NCI-H460 (cell line): ENCODE results near the gene ARID3C. TPM values are rescaled to one million over a fixed set of nuclear protein-coding genes. Genes with fewer than 3 reads are reported as not detected.

Experiments
- DNase-seq: peaks from one replicate; pipeline ENCODE4 v3.0.0-alpha.2; 2016; ENCODE audit warnings: low read depth; ENCODE audit errors: extremely low read depth
- total RNA-seq: library from RNA; depleted of rRNA; stranded (reverse); fragments of >200 nt; shearing (Covaris generic); gene quantifications from 2 replicates; pipeline ENCODE4 v1.2.3, GENCODE V29; 2014

ARID3C gene
- total RNA-seq, 1 experiment from 2014 or later, result not detected

DNA sequence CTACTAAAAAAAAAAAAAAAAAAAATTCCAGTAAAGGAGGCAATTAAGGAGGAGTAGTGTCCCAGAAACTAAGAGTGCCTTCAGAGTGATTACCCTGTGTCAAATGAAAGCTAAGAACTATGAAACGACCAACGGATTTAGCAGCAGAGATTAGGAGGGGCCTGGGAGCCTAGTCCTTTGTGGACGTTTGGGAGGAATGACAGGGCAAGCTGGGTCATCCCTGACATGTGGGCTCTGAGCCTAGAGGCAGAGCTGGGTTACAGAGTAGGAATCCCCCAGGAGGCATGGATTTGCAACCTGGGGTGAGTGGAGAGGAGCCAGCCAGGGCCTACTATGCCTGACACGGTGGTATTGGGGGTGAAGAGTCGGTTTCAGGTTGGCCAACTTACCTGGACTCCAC, 4.3 kb upstream of the ARID3C start:
- DNase-seq, result no peak

DNA sequence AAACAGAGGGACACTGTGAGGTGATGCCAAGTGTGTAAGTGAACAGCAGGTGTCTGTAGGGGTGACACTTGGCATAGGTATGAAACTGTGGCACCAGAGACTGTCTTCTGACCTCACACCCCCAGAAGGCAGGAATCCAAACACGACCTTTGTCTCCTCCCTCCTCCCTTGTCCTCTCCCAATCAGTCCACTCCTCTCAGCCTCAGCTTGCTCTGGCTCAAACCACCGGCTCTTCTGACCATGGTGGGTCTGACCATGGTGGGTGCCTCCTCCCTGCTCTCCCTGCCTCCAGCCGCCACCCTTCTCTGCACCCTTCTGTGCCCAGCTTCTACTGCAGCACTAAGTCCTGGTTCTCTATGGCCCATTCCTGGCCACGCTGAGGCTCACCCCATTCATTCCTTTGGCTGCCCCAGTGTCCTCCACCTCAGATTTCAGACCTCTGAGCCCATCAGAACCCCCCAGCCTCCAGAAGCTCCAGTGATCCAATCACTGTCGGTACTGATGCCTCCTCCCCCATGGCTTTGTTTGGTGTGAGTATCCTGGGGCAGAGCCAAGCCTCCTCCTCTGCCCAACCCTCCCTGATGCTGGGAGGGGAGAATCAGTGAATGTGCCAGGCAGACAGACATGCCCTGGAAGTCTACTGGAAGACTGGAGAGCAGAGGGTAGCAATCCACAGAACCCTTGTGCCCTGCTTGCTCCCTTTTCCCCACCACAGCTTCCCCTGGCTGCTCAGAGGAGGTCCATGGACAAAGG, 1.7 kb upstream of the ARID3C start:
- DNase-seq, result no peak

DNA sequence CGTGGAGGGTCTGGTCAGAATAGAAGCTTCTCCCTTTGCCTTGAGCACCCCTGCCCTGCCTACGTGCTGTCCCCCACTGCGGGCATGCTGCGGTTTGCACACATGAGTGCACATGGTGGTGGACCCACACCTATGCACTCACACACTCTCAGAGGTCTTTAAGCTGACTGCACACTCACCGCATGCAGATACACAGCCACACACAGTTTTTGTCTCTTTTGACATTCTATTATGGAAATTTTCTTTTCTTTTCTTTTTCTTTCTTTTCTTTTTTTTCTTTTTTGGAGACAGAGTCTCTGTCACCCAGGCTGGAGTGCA, 584 bp upstream of the ARID3C start:
- DNase-seq, result no peak

DNA sequence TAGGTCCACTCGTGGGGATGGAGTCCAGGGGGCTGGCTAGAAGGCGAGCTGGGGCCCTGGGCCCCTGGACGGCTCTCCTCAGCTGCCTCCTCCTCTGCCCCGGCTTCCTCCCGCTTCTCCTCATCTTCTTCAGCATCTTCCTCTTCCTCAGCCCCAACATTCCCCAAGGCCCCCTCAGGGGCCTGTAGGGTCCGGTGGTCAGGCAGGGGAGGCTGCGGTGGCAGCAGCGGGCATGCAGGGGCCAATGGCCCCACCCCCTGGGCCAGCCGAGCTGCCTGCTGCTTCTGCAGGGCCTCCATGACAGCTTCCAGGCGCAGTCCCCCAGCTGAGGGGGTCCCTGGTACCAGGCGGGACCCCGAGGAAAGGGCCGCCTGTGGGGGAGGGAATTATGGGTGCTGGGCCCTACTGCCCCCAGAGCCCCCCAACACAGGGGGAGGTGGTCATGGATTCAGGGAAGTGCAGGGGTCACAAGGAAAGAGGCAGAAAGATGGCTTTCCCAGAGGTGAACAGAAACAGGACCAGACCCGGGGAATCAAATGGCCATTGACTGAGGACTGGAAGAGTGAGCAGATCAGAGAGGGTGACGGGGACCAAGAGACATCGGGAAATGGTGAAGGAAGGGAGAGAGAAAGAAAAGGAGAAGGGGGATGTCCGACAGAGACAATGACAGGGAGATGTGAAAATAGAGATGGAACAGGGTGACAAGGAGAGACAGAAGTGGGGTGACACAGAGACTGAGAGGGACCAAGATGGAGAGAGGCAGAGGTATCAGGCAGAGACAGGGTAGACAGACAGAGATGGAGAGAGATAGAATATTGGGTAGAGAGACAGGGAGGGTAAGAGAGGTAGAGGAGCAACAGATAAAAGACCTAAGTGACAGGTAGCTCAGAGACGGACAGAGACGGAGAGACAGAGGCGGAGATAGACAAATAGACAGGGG, 880 bp downstream of the ARID3C start:
- no peak for DNase-seq

DNA sequence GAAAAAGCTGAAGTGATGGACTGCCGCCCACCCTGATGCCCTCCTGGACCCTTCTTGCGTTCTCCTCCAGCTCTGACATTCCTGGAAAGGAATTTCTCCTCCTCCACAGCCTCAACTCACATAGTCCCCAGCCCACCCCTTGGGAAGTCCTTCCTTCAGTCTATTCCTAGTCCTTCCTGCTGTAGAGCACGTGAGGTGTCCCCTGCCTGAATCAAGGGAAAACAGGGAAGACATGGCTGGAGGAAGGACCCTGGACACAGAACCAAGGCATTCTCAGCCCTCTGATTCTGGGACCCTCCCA, 3.7 kb downstream of the ARID3C start:
- DNase-seq, result no peak

DNA sequence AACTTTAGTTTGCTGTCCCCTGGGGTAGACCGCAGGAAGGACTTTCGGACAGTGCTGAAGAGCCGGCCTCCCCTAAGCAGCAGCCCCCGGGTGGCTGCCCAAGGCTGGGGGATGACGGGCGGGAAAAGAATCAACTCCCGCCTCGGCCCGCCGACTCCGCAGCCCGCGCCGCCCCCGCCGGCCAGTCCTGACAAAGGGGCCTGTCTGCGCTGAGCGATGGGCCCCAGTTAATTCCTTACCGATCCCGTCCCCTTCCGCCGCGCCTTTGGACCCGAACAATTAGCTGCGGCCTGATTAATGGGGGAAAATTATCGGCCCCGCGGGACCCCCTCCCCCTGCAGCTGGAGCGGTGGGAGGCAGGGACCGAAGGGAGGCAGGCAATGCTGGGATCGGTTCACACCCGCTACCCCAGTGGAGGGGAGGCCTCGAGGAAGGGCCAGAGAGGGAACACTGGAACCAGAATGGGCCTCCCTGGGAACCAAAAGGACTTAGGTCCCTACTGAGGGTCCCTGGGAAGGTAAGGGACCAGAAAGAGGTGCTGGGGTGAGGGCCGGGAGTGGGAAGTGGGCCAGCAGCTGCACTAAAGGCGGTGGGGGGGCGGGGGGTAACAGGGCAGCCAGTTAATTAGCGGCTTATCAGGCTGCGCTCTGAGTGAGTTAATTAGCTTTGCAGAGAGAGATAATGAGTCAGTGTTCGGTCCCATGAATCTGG, 4.2 kb downstream of the ARID3C start:
- no peak for DNase-seq

DNA sequence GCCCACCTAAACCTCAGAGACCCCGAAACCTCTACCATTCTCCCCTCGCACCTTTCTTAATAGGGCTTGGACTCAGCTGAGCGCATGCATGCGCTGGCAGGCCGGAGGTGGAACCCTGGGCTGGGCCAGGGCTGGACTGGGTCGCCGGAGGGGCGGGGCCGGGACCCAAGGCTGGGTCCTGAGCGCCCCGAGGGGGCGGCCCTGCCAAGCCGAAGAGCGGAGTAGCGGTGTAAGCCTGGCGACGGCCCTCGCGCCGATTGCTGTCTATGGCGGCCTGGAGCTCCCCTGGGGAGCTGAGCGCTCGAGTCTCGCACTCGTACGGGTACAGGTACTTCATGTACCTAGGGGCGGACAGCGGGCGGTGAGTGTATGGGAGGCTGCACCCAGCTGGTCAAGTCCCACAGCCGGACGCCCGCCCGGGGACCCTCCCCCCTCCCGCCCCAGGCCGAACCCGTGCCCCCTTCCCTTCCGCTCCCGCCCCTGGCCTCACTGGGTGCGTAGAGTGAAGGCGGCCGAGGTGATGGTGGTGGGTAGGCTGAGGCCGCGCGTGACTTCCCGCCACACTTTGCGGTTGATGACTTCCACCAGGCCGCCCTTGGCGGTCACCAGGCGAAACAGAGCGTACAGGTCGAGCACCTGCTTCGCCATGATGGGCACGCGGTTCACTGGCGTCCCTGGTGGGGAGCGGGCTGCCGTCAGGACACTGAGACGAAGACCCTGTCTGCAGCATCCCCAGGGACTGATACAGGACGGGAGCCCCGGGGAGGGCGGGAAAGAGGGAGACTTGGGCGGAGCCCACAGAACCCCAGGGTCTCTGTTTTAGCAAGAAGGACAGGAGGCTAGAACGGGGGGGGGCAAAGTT, 5.3 kb downstream of the ARID3C start:
- no peak for DNase-seq

DNA sequence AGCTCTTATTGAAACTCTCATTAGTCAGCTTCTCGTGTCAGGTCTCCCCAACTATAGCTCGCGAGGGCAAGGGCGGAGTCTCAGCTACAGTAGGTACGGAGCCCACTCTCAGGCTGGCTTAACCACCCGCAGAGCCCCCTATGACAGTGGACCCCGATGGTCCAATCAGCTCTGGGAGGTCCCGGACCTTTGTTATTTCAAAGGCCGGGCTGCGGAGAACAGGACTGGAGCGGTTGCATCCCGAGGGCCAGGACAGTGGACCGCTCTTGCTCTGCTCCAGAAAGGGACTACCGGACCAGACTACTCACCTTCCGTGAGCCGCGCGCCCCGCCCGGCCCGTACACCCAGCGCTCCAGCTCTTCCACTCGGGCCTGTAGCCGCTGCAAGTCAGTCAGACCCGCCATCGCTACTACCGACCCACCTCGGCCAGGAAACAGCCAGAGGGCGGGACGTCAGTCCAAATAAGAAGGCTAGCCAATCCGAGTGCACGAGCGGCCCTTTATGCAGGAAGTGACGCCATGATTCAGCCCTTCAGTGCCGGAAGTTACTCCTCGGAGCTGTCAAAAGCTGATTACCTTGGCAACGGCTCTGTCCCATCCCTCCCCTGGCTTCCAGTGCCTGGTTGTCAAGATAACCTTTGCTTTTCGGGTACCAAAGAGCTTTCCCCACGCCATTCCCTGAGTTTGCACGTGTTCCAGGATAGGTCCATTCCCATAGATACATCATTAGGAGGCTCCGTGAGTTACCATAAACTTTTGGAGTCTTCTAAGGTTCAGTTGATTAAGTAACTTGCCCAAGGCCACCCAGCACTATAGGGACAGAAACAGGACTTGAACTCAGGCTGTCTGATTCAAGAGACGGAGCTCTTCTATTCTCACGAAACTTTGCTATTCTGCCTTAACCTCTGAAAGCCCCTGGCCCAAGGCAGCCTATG, 8.5 kb downstream of the ARID3C start, which contains the start of gene DCTN3:
Gene DCTN3, minus strand, starts transcription at position 435 of the 934 bp plus-strand sequence. Its CDS starts 31 bp downstream, at position 404.
- peak; percentile 83 for DNase-seq

DNA sequence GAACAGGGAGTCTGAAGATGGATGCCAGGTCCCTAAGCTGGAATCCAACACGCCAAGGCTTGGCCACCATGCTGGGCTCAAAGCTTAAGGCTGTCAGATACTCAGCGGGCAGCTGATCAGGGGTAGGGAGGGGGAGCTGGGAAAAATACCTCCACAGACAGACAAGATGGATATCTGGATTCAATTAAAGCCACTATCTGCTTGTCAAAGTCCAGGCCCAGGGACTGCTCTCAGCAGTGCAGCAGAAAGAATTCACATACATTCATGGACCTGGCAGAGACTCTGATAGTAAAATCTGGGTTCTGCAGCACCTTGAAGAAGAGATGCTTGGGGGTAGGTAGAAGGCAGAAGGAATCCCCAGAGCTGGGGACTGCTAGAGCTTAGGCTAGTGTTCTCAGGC, 13.7 kb downstream of the ARID3C start:
- DNase-seq, result no peak

DNA sequence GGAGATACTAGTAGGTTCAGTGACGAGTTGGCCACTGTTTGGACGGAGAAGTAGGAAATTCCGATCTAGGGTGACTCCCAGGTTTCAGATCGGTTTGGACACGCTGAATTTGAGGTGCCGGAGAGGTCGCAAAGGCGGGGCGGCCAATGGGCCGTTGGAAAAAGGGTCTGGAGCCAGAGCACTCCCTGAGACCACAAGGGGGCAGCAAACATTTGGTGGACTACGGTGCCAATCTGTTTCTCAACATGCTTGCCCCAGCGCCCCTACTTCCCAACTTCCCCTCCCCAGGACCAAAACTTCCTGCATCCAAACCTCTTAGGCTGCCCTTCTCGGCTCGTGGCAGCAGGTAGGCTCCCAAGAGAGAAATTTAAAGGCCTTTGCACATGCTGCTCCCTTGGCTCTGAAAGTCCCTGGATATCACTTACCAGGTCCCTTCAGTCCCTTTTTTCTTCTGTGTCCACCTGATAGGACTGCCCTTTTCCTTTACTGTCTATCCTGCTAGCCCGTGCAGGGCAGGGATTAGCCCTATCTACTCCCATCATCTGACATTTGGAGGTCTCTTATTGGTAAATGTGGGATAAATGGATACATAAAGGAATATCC, 16.0 kb downstream of the ARID3C start:
- peak; percentile 68 for DNase-seq

DNA sequence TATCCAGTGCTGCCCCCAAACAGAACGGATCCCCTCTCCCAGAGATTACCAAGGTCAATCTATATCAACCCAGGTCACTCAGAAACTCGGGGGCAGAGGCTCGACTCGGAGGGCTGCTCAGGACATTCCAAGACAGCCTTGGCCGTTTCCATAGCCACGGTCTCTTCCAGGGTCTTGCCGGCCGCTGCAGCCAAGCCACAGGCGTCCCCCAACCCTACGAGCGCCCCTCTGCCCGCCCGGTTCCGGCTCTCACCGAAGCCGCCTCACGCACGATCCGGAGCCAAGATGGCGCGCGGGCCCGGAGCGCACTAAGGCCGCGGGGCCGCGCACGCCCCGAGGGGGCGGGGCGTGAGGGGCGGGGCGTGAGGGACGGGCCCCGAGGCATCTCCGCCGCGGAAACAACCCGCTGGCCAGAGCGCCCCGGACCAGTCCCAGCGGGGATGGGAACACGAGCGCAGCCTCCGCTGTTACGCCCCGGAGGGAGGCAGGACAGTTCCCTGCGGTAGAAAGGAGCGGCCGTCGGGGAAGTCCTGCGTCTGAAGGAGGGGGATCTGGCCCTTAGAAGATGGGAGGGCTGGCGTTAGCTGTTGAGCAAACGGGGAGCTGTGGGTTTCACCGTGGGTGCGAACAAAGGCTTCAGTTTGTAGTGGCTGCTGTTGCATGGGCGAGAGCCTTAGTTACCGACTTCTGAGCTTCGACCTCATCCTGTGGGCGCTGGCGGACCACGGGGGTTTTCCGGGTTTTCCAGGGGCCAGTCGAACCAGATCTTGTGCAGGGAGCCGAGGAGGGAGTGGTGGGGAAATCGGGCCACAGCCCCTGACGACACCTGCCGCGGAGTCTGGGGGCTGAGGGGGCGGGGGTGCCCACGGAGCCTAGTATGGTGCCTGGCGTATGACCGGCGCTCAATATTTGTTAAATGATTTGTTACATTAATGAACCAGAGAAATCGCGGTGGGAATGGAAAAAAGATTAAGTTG, 16.8 kb downstream of the ARID3C start, which contains the start of gene RPP25L:
Gene RPP25L, minus strand, starts transcription at position 287 of the 977 bp plus-strand sequence. CDS start 801 bp downstream, outside the sequence.
- DNase-seq, result peak; percentile 79

DNA sequence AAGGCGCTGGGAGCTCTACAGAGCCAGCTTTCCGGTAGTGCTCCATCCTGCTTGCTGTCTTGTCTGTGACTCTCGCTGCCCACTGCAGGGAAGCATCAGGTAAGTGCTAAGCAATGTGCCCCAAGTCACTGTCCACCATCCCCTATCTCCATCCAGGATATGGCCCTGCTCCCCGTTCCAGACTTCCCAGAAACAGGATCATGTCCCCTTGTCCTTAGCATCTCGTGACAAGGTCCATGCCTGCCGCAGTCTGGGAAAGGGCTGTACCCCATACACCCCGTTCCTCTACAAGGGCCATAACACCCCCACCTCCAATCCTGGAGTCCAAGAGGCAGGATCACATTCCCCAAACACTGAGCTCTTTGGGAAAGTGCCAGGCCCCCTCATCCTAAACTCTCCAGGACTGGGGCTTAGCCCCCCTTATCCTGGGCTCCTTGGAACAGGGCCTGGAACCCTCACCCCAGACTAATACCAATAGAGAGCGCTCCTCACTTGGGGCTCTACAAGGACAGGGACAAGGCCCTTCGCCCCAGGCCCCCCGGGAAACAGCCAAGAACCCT, 17.5 kb downstream of the ARID3C start:
- DNase-seq, result no peak

DNA sequence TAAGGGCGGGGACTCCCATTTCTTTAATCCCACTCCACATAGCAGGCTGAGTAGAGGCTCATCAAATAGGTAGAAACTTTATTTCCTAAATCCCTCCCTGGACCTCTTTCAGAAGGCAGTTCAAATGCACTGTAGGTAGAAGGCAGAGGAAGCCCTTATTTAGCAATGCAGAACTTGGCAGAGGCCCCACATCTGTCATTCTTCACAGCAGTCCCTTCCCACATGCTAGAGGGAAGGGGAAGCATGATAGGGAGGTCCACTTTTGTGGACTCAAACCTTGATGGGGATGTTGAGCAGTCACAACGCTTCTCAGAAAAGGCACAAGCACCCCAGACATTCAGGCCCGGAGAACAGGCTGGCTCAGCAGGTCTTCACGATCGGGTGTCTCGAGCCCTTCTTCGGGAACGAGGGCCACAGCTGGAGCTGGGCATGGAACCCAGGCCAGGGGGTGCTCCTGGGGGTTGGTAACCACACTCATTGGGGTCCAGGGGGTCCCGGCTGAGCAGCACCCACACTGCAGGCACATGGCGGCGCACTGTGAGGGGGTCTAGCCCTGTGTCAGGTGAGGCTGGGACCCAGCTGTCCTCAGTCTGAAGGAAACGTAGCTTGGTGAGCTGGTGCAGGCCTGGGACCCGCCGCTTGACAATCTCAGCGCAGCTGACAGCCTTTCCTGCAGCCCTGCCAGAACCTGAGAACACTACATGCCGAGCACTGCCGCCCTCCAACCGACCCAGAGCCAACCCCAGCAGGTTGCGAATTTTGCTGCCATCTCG, 18.2 kb downstream of the ARID3C start:
- no peak for DNase-seq

DNA sequence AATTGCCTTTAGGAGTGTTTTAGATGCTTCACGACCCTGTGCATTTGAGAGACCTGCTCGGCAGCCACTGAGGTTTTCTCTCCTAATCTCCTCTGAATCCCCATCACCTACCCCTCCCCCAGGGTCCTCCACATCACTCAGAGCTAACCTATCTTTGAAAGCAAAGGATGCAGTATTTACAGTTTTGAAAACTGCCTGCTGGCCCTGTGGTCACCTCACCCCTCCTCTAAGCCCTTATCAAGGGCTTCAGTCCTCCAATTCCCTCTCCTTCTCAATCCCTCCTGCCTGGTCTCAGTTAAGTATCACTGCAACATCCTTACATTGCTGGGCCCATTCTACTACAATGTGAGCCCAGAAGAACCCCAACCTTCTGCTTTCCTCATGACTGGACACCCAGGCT, 21.5 kb downstream of the ARID3C start:
- DNase-seq, result no peak

DNA sequence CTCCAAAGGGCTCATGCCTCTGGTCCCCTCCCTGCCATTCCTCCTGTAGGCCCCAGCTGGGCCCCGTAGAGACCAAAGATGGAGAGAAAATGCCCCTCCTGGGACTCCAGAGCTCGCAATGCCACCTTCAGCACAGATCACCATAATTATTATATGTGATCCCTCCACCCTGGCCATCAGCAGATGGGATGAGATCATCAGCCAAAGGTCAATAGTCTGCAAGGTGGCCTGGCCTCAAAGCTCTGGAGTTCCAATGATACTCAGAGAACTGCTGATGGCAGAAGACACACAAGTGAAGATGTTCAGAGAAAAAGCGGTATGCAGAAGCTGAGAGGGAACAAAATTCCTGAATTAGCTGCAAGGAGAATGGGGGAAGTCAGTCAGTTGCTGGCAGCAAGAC, 22.0 kb downstream of the ARID3C start:
- DNase-seq, result no peak

DNA sequence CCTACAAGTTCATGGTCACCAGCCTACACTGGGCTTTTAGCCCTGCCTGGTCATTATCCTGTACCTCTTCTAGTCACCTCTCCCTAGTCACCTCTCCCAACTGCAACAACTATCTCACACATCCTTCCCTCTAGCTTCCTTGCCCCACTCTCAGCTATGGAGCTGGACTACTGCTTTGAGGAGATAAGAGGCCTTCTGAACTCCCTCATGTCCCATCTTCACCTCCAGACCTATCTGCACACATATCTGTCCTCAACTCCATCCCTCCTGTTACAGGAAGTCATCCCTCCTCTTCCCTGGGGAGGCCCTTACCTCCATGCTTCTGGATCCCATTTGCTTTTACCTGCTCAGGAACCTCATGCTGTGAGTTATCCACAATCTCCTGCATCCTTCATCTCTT, 22.7 kb downstream of the ARID3C start:
- no peak for DNase-seq
